Stimulated activated CD4-positive, alpha-beta T cell treated with anti-CD3 and anti-CD28 coated beads, Interleukin-12 subunit alpha, Interleukin-12 subunit beta, amount 100 ng/mL, for 24 hours (primary cell): Measurements from ENCODE around the gene OXCT1.
"Not testable (repeated sequence)": the region's sequence is repeated elsewhere in the genome, so short reads cannot be mapped to it uniquely, and the experiment has no call there.

Source experiments
- DNase-seq, 2 experiments: peaks; one replicate each; pipeline ENCODE4 v3.0.0-alpha.2; 2020; ENCODE audit warnings: low read depth in 2 of 2

Gene OXCT1

GRCh38 chr5:41773799-41774198 lies 96.4 kb downstream of the OXCT1 start:
- no peak for DNase-seq

GRCh38 chr5:41772785-41773442 lies 97.3 kb downstream of the OXCT1 start:
- no peak for DNase-seq

- no peak for DNase-seq
These were observed 98.2 kb downstream of the OXCT1 start for GRCh38 chr5:41772056-41772455.

- DNase-seq, result no peak
These were observed 99.4 kb downstream of the OXCT1 start for GRCh38 chr5:41770799-41771198.

GRCh38 chr5:41768692-41769091 lies 101.5 kb downstream of the OXCT1 start:
- DNase-seq, result no peak

GRCh38 chr5:41764650-41765049 lies 105.6 kb downstream of the OXCT1 start:
- no peak for DNase-seq

- DNase-seq, result no peak
These were observed 106.7 kb downstream of the OXCT1 start for GRCh38 chr5:41763574-41763973.

GRCh38 chr5:41763081-41763480 lies 107.1 kb downstream of the OXCT1 start:
- DNase-seq, result no peak

- no peak for DNase-seq
These were observed 107.8 kb downstream of the OXCT1 start for GRCh38 chr5:41762426-41762825.

GRCh38 chr5:41761663-41762062 lies 108.6 kb downstream of the OXCT1 start:
- DNase-seq, result no peak

- DNase-seq, result no peak
These were observed 114.5 kb downstream of the OXCT1 start for GRCh38 chr5:41755705-41756104.

- no peak for DNase-seq
These were observed 115.4 kb downstream of the OXCT1 start for GRCh38 chr5:41754857-41755256.

GRCh38 chr5:41751867-41752266 lies 118.4 kb downstream of the OXCT1 start:
- DNase-seq, result no peak

- DNase-seq, result peak in 1 of 2 experiments; percentile 11
These were observed 121.6 kb downstream of the OXCT1 start for GRCh38 chr5:41748631-41749030.

GRCh38 chr5:41747708-41748107 lies 122.5 kb downstream of the OXCT1 start:
- DNase-seq, result no peak

GRCh38 chr5:41747301-41747700 lies 122.9 kb downstream of the OXCT1 start:
- DNase-seq, result no peak

GRCh38 chr5:41742608-41743007 lies 127.6 kb downstream of the OXCT1 start:
- not testable (repeated sequence) for DNase-seq

GRCh38 chr5:41738710-41739354 lies 131.4 kb downstream of the OXCT1 start:
- no peak for DNase-seq

- DNase-seq, result no peak
These were observed 133.6 kb downstream of the OXCT1 start for GRCh38 chr5:41736641-41737040.

- no peak for DNase-seq
These were observed 135.0 kb downstream of the OXCT1 start for GRCh38 chr5:41735213-41735612.

- not testable (repeated sequence) for DNase-seq
These were observed 140.8 kb downstream of the OXCT1 start for GRCh38 chr5:41729381-41729780.

- DNase-seq, result no peak
These were observed 141.9 kb downstream of the OXCT1 start for GRCh38 chr5:41728281-41728680.

- no peak for DNase-seq
These were observed 147.8 kb downstream of the OXCT1 start for GRCh38 chr5:41722359-41722950.
